Left lung (tissue), 10 donors: Measurements from ENCODE around the gene CHAD. TPM values are rescaled to one million over a fixed set of nuclear protein-coding genes. Genes with fewer than 3 reads are reported as not detected.

Experiments used
- ATAC-seq: fragments of 200-7000 bp; cut with Tn5 transposase; one replicate; pipeline ENCODE4 v1.9.1; 2020; ENCODE audit warnings: moderate library complexity
- DNase-seq, 4 donors: peaks; one replicate each; pipeline ENCODE4 v3.0.0-alpha.2; 2013 to 2020
- H3K27ac ChIP-seq, 2 donors: fragments of 200-600 bp; sonication (generic) in 1 of 2; one replicate each; pipeline versions ENCODE4 v1.5.0 to v1.8.0; 2020 to 2021
- H3K27me3 ChIP-seq, 2 donors: fragments of 200-600 bp; sonication (generic) in 1 of 2; one replicate each; pipeline versions ENCODE4 v1.5.0 to v1.8.0; 2020 to 2021
- H3K36me3 ChIP-seq, 2 donors: fragments of 200-600 bp; sonication (generic) in 1 of 2; one replicate each; pipeline versions ENCODE4 v1.5.0 to v1.8.0; 2020 to 2021
- H3K4me1 ChIP-seq, 2 donors: fragments of 200-600 bp; one replicate each; pipeline ENCODE4 v1.8.0; 2021
- H3K4me3 ChIP-seq, 2 donors: fragments of 200-600 bp; sonication (generic) in 1 of 2; one replicate each; pipeline versions ENCODE4 v1.5.0 to v1.8.0; 2020 to 2021; ENCODE audit warnings: mild to moderate bottlenecking in 1 of 2
- H3K9me3 ChIP-seq, 2 donors: fragments of 200-600 bp; sonication (generic) in 1 of 2; one replicate each; pipeline versions ENCODE4 v1.5.0 to v1.8.0; 2020 to 2021
- CTCF ChIP-seq, 2 donors: fragments of 200-600 bp; sonication (generic) in 1 of 2; IDR thresholded peaks; one replicate each; pipeline versions ENCODE4 v1.5.0 to v1.8.0; 2021; ENCODE audit warnings: antibody characterized with exemption in 2 of 2
- intact Hi-C, 2 donors: fragments of 100-400 bp; cut with DNase I; formaldehyde crosslinking; loops; one replicate each; pipeline versions ENCODE4 v1.11.2 to v1.14.2; 2022
- polyA plus RNA-seq, 6 donors: library from polyadenylated mRNA; unstranded; fragments of 120-200 nt; gene quantifications; one replicate each; pipeline ENCODE4 v1.2.1, GENCODE V29; 2013; ENCODE audit not compliant: insufficient read length in 6 of 6
- total RNA-seq, 2 donors: library from RNA; stranded (reverse); fragmentation: NEBNext Ultra II Directional; extraction: Animal tissue kit (Norgen Biotek cat#: 25700); gene quantifications; one replicate each; pipeline ENCODE4 v1.2.1, GENCODE V29; 2021
- donor health status: DM: no; HTN: yes; CAD: no.
- donor health status: DM: no; HTN: no; CAD: no.

Gene CHAD
- total and polyA plus RNA-seq, 8 donors, result 0.17 to 9.8 (median 5.2) TPM

DNA sequence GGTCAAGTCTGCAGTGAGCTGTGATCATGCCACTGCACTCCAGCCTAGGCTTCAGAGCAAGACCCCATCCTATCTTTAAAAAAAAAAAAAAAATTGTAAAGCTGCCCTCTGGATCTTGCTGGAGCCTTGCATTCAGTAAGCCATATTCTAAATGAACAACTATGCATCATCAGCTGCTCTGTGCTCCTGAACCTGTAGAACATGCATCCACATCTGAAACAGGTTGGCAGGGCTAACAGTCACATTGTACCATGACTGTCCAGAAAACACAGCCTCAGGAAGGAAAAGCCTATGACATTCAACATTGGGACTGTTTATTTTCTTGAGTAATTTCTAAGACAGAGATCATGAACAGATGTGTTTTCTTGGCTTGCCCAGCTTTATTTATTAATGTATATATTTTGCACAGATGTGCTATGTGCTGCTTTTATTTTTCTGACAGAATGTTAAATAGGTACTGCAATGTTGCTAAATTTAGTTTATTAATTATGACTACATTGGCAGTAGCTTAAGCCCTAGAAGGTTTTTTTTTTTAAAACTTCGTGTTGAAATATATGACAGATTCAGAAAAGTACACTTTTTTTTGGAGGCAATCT lies 22.9 kb downstream of the CHAD start:
- no peak for ATAC-seq
- no peaks in the 10 kb centered on the region for H3K36me3 ChIP-seq
- intact Hi-C loops, result no loop called here
- DNase-seq, result no peak
- H3K9me3 ChIP-seq, result no peaks in the 10 kb centered on the region
- H3K4me1 ChIP-seq, result peaks cover 7 to 16% of the 10 kb centered on the region in 2 donors
- no peak overlapping the region for H3K4me3 ChIP-seq
- H3K27me3 ChIP-seq, result no peaks in the 10 kb centered on the region
- TF ChIP-seq CTCF (IDR thresholded peaks at IDR 0.05), result no peak
- H3K27ac ChIP-seq, result no peak overlapping the region

DNA sequence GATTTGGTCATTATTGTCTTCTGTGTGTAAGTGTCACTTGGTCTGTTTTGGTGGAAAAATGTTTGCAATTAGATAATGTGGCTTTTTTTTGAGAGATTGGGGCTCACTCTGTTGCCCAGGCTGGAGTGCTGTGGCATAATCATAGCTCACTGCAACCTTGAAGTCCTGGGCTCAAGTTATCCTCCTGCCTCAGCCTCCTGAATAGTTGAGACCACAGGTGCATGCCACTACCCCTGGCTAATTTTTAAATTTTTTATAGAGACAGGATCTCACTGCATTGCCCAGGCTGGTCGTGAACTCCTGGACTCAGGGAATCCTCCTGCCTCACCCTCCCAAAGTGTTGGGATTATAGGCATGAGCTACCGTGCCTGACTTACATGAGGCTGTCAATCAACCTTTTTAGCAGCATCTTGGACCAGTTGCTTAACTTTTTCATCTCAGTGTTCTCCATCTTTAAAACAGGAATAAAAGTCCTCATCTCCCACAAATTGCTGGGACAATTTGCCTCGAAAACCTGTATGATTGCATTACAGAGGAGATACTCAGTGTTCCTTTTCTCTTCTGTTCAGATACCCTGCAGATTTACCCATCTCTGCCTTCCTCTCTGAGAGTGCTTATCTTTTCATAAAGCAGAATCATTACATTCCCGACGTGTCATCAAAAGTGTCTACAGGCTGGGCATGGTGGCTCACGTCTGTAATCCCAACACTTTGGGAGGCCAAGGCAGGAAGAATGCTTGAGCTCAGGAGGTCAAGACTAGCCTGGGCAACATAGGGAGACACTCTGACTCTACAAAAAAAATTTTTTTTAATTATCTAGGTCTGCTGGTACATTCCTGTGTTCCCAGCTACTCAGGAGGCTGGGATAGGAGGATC lies 23.6 kb downstream of the CHAD start:
- H3K27me3 ChIP-seq, result no peaks in the 10 kb centered on the region
- intact Hi-C loops, result no loop called here
- peaks cover 11 to 16% of the 10 kb centered on the region in 2 donors for H3K4me1 ChIP-seq
- H3K9me3 ChIP-seq, result no peaks in the 10 kb centered on the region
- no peaks in the 10 kb centered on the region for H3K36me3 ChIP-seq
- TF ChIP-seq CTCF (IDR thresholded peaks at IDR 0.05), result no peak
- H3K4me3 ChIP-seq, result no peak overlapping the region
- ATAC-seq (no peak), DNase-seq (no peak)
- H3K27ac ChIP-seq, result no peak overlapping the region

- intact Hi-C loops, result no loop called here
- Histone ChIP-seq H3K4me1 (peaks cover 8 to 16% of the 10 kb centered on the region in 2 donors), H3K36me3 (no peaks in the 10 kb centered on the region), H3K4me3 (no peak overlapping the region), H3K27ac (peak overlapping the region; percentile 28 to 58), H3K9me3 (no peaks in the 10 kb centered on the region), H3K27me3 (no peaks in the 10 kb centered on the region)
- no peak for TF ChIP-seq CTCF (IDR thresholded peaks at IDR 0.05)
- DNase-seq, result no peak
- ATAC-seq, result peak; percentile 38
Measured at GRCh38 chr17:50443505-50443974, 25.1 kb downstream of the CHAD start.

DNA sequence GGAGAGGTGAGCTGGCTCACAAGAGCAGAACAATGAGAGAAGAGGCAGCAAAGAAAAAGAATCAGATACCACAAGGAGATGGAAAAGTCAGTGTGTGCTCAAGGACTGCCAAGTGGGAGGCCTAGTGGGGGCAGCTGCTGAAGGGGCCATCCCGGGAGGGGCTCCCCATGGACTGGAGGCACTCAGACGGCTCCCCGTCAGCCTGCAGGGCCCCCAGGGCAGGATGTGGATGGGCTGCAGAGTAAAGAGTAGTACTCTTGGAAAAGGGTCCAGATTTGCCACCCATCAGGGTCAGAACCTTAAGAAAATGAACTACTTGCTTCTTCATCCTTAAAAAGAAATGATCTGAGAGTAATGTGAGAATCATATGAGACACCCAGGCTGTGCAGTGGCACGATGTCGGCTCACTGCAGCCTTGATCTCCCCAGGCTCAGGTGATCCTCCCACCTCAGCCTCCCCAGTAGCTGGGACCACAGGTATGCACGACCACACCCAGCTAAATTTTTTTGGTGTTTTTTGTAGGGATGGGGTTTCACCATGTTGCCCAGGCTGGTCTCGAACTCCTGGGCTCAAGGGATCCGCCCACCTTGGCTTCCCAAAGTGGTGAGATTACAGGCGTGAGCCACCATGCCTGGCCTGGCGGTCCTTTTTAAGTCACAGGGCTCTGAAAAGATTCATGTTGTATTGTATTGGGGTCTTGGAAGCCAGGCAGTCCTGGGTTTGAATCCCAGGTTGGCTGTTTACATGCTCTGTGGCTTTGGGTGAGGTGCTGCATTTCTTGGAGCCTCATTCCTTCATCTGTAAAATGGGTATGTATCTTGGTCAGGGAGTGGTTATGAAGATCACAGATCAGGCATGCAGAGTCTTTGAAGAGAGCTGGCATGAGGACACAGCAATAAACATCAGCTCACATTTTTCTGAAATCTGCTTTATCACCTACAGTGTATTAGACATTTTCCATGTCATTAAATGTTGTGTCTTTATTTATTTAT lies 27.5 kb downstream of the CHAD start:
- intact Hi-C loops, result no loop called here
- no peak for ATAC-seq
- Histone ChIP-seq H3K36me3 (peaks cover 0 to 8% of the 10 kb centered on the region in 2 donors), H3K27me3 (no peaks in the 10 kb centered on the region), H3K9me3 (no peaks in the 10 kb centered on the region), H3K27ac (peak overlapping the region; percentile 38 to 49), H3K4me3 (no peak overlapping the region), H3K4me1 (peaks cover 4 to 15% of the 10 kb centered on the region in 2 donors)
- no peak for DNase-seq
- TF ChIP-seq CTCF (IDR thresholded peaks at IDR 0.05), result no peak
